ENCODE data around the gene SLC35F1. TPM values are rescaled to one million over a fixed set of nuclear protein-coding genes. Genes with fewer than 3 reads are reported as not detected.

Gene SLC35F1
- total RNA-seq, 1 experiment from 2014 or later = 4.3 TPM

- no peaks in the 10 kb centered on the region for H3K79me1 ChIP-seq (ENCODE audit: insufficient read depth, low read depth, low read length, poor library complexity, severe bottlenecking)
- H3K4me1 Mint-ChIP-seq = no peaks in the 10 kb centered on the region; a peak in 1 of 4 replicates
- no peak overlapping the region for H3K18ac ChIP-seq (ENCODE audit: insufficient read length, low read depth, low read length)
- H3T11ph ChIP-seq (ENCODE audit: low read length) = no peak overlapping the region
- no peaks in the 10 kb centered on the region; the same call in 1 of the 2 replicates for H3K4me1 ChIP-seq (ENCODE audit: insufficient read depth, low read length)
- no peak for DNase-seq
- no peak overlapping the region for H3K14ac ChIP-seq (ENCODE audit: insufficient read depth, low read length)
- no peak overlapping the region for H3K4ac ChIP-seq (ENCODE audit: low read depth, low read length)
- H3K27me3 ChIP-seq (ENCODE audit: insufficient read depth, low read length) = no peaks in the 10 kb centered on the region
- H2BK15ac ChIP-seq (ENCODE audit: low read depth, low read length) = no peak overlapping the region
- H4K5ac ChIP-seq (ENCODE audit: insufficient read length, low read depth, low read length) = no peak overlapping the region
- no CpG with 5 or more reads among the region's 1 CpG for WGBS (ENCODE audit: extremely low coverage, insufficient read length, low lambda C conversion rate)
- H2BK120ac ChIP-seq (ENCODE audit: low read depth, low read length, poor library complexity, severe bottlenecking) = no peak overlapping the region
- no peaks in the 10 kb centered on the region for H4K20me1 ChIP-seq (ENCODE audit: control insufficient read depth, insufficient read depth, insufficient read length)
- no peak for TF ChIP-seq CTCF (conservative IDR thresholded peaks at IDR 0.05)
- no peak overlapping the region for H3K9ac ChIP-seq (ENCODE audit: extremely low read depth, insufficient read length, low read length)
- no peaks in the 10 kb centered on the region for H3K9me3 ChIP-seq (ENCODE audit: control insufficient read depth, low read depth, low read length)
- no peak overlapping the region for H2BK12ac ChIP-seq (ENCODE audit: insufficient read length, low read depth, low read length)
- H3K79me2 ChIP-seq (ENCODE audit: insufficient read depth, low read length) = no peaks in the 10 kb centered on the region
- no peak overlapping the region for H4K91ac ChIP-seq (ENCODE audit: insufficient read length, low read depth, low read length)
- H3K23me2 ChIP-seq (ENCODE audit: insufficient read length, low read depth, low read length, poor library complexity, severe bottlenecking) = no peaks in the 10 kb centered on the region
- no peak overlapping the region for H3K56ac ChIP-seq (ENCODE audit: insufficient read length, low read depth, low read length)
- H3K27me3 Mint-ChIP-seq (ENCODE audit: low read depth) = no peaks in the 10 kb centered on the region
- H4K8ac ChIP-seq (replicated peaks; ENCODE audit: insufficient read length, low read depth, low read length) = no peak overlapping the region
- H2AFZ ChIP-seq (ENCODE audit: low read length) = no peak overlapping the region
- H3K23ac ChIP-seq (ENCODE audit: insufficient read length, low read depth, low read length) = no peak overlapping the region
- H2BK20ac ChIP-seq (ENCODE audit: low read depth, low read length, poor library complexity, severe bottlenecking) = no peak overlapping the region
- peaks cover 0 to 6% (median 2%) of the 10 kb centered on the region in 3 experiments; a peak in 1 of 7 replicates for H3K36me3 Mint-ChIP-seq (ENCODE audit: insufficient read depth in 1 of 3, low read depth in 3 of 3)
- H3K27ac Mint-ChIP-seq = no peak overlapping the region
- H3K9me3 Mint-ChIP-seq = peaks cover 6% of the 10 kb centered on the region in 2 experiments; a peak in 3 of 5 replicates
- no peak overlapping the region for H2BK5ac ChIP-seq (ENCODE audit: insufficient read length, low read length)
- H2AK5ac ChIP-seq (ENCODE audit: insufficient read length, low read length) = no peak overlapping the region
- no peak overlapping the region for H3K27ac ChIP-seq (ENCODE audit: insufficient read length, low read depth, low read length)
- no peak overlapping the region for H3K4me2 ChIP-seq (ENCODE audit: insufficient read depth, insufficient read length, low read length)
- H3K4me3 Mint-ChIP-seq = no peak overlapping the region
Observed at GRCh38 chr6:118356054-118356453, 449.0 kb downstream of the SLC35F1 start.
